Transverse colon (tissue), 4 donors: Measurements from ENCODE around the gene HTT. TPM values are rescaled to one million over a fixed set of nuclear protein-coding genes. Genes with fewer than 3 reads are reported as not detected.

ENCODE experiments used
- DNase-seq: peaks from one replicate; pipeline ENCODE4 v3.0.0-alpha.2; 2019
- H3K27ac ChIP-seq, 4 donors: fragments of 200-600 bp; sonication (generic); 2 replicates each; pipeline ENCODE4 v1.5.1; 2016 to 2018; ENCODE audit warnings: inconsistent platforms in 4 of 4
- H3K27me3 ChIP-seq: fragments of 200-600 bp; sonication (generic); 2 replicates; pipeline ENCODE4 v1.5.1; 2017; ENCODE audit warnings: inconsistent platforms
- H3K36me3 ChIP-seq, 4 donors: fragments of 200-600 bp; sonication (generic); 2 replicates each; pipeline ENCODE4 v1.5.1; 2017 to 2019; ENCODE audit warnings: inconsistent platforms in 4 of 4
- H3K4me1 ChIP-seq, 4 donors: fragments of 200-600 bp; sonication (generic); 2 replicates each; pipeline ENCODE4 v1.5.1; 2017 to 2020; ENCODE audit warnings: inconsistent platforms in 4 of 4
- H3K4me3 ChIP-seq, 4 donors: fragments of 200-600 bp; sonication (generic); 1 replicate in 1 of 4; 2 replicates in 3 of 4; pipeline versions ENCODE4 v1.5.1 to v1.6.1; 2017 to 2019; ENCODE audit warnings: inconsistent platforms in 4 of 4
- H3K9me3 ChIP-seq, 2 donors: fragments of 200-600 bp; sonication (generic); 2 replicates each; pipeline ENCODE4 v1.5.1; 2017 to 2019; ENCODE audit warnings: inconsistent platforms in 2 of 2
- CTCF ChIP-seq, 5 experiments: fragments of 200-600 bp in 3 of 5; fragments of 450-650 bp in 2 of 5; sonication (generic) in 3 of 5; IDR thresholded peaks; 1 replicate in 2 of 5; 2 replicates in 3 of 5; pipeline ENCODE4 v1.5.1; 2016 to 2017; ENCODE audit warnings: antibody characterized with exemption in 5 of 5, inconsistent platforms in 3 of 5, mild to moderate bottlenecking in 2 of 5, moderate library complexity in 1 of 5
- EP300 ChIP-seq: sonication (generic); formaldehyde crosslinking; IDR thresholded peaks from one replicate; pipeline ENCODE4 v1.6.1; 2017; ENCODE audit warnings: antibody characterized with exemption, low read depth
- POLR2A ChIP-seq: fragments of 450-650 bp; IDR thresholded peaks from one replicate; pipeline ENCODE4 v1.6.1; 2016; ENCODE audit warnings: antibody characterized with exemption, mild to moderate bottlenecking, moderate library complexity
- POLR2AphosphoS5 ChIP-seq, 3 donors: sonication (generic); formaldehyde crosslinking; IDR thresholded peaks; one replicate each; pipeline ENCODE4 v1.6.1; 2016; ENCODE audit warnings: antibody characterized with exemption in 3 of 3
- WGBS, 2 donors: methylation state at CpG; one replicate each; pipeline ENCODE4 v1.1.5; 2018; ENCODE audit warnings: low coverage in 1 of 2; 5-methylcytosine and 5-hydroxymethylcytosine counted together
- in situ Hi-C, 4 donors: fragments of 200-750 bp; cut with MboI; loops; one replicate each; pipeline versions ENCODE4 v1.15.0 to v1.15.1; 2017; ENCODE audit warnings: low sequenced_read_pairs in 3 of 4, low pct_ligation_motif_present in 1 of 4, low pct_unique_long_range_greater_than_20kb in 1 of 4
- intact Hi-C: fragments of 100-400 bp; cut with DNase I; formaldehyde crosslinking; loops from one replicate; pipeline ENCODE4 v1.15.1; 2023; ENCODE audit warnings: low total_unique reads
- total RNA-seq, 4 donors: library from RNA; depleted of rRNA; stranded (reverse); fragments of >200 nt; gene quantifications; one replicate each; pipeline ENCODE4 v1.1.0, GENCODE V29; 2016

Gene HTT
- total RNA-seq, 4 donors from 2014 or later: 40.0 to 111 (median 79.4) TPM

- no peak overlapping the region for H3K4me3 ChIP-seq
- intact Hi-C loops: no loop called here
- peaks cover 0 to 11% (median 8%) of the 10 kb centered on the region in 4 donors for H3K4me1 ChIP-seq
- DNase-seq: no peak
- H3K27ac ChIP-seq: no peak overlapping the region
- no peaks in the 10 kb centered on the region for H3K9me3 ChIP-seq
- TF ChIP-seq CTCF (IDR thresholded peaks at IDR 0.05): no peak
- TF ChIP-seq POLR2AphosphoS5 (IDR thresholded peaks at IDR 0.05): no peak
- no peak for TF ChIP-seq POLR2A
- no peak for TF ChIP-seq EP300
- no peaks in the 10 kb centered on the region for H3K36me3 ChIP-seq
- in situ Hi-C loops: no loop called here
- H3K27me3 ChIP-seq: peaks cover 46% of the 10 kb centered on the region
- WGBS, 2 donors: 66 to 84% methylated on average over 9 to 32 of the region's 32 CpGs
Measured at GRCh38 chr4:3286335-3287175, 212.1 kb downstream of the HTT start.

- no peak for DNase-seq
- no peaks in the 10 kb centered on the region for H3K9me3 ChIP-seq
- no peaks in the 10 kb centered on the region for H3K36me3 ChIP-seq
- WGBS, 2 donors: 56 to 66% methylated on average over 10 to 14 of the region's 14 CpGs
- H3K27ac ChIP-seq: no peak overlapping the region
- no peak overlapping the region for H3K4me3 ChIP-seq
- TF ChIP-seq EP300 (no peak), POLR2A (no peak), POLR2AphosphoS5 (IDR thresholded peaks at IDR 0.05) (no peak), CTCF (IDR thresholded peaks at IDR 0.05) (no peak)
- intact Hi-C loops (no loop called here), in situ Hi-C loops (no loop called here)
- H3K4me1 ChIP-seq: peaks cover 0 to 13% (median 10%) of the 10 kb centered on the region in 4 donors
- H3K27me3 ChIP-seq: peaks cover 46% of the 10 kb centered on the region
Measured at GRCh38 chr4:3287271-3287971, 212.9 kb downstream of the HTT start.

GRCh38 chr4:3287972-3288570 lies 213.6 kb downstream of the HTT start:
- TF ChIP-seq CTCF (IDR thresholded peaks at IDR 0.05): no peak
- TF ChIP-seq POLR2AphosphoS5 (IDR thresholded peaks at IDR 0.05): no peak
- no peak for TF ChIP-seq EP300
- TF ChIP-seq POLR2A: no peak
- DNase-seq: no peak
- Histone ChIP-seq H3K36me3 (no peaks in the 10 kb centered on the region), H3K4me3 (no peak overlapping the region), H3K27me3 (peaks cover 46% of the 10 kb centered on the region), H3K27ac (no peak overlapping the region), H3K4me1 (peaks cover 0 to 13% (median 10%) of the 10 kb centered on the region in 4 donors), H3K9me3 (no peaks in the 10 kb centered on the region)
- in situ Hi-C loops: no loop called here
- intact Hi-C loops: no loop called here
- 85 to 95% methylated on average over 4 to 23 of the region's 24 CpGs for WGBS, 2 donors

- H3K36me3 ChIP-seq: no peaks in the 10 kb centered on the region
- DNase-seq: no peak
- peaks cover 0 to 16% (median 10%) of the 10 kb centered on the region in 4 donors for H3K4me1 ChIP-seq
- H3K27ac ChIP-seq: no peak overlapping the region
- no peaks in the 10 kb centered on the region for H3K9me3 ChIP-seq
- no peak overlapping the region for H3K4me3 ChIP-seq
- intact Hi-C loops (no loop called here), in situ Hi-C loops (no loop called here)
- 73% methylated on average over 11 of the region's 11 CpGs; no CpG with 5 or more reads in 1 of the 2 donors for WGBS, 2 donors
- peaks cover 42% of the 10 kb centered on the region for H3K27me3 ChIP-seq
- TF ChIP-seq CTCF (IDR thresholded peaks at IDR 0.05) (no peak), POLR2A (no peak), EP300 (no peak), POLR2AphosphoS5 (IDR thresholded peaks at IDR 0.05) (no peak)
Measured at GRCh38 chr4:3288571-3289094, 214.2 kb downstream of the HTT start.
